BLaER1 treated with 17β-estradiol and CSF1 and Interleukin-3, amounts not matched to agents 10 nM and 100 nM (cell line): Measurements from ENCODE around the gene PDHX.

ENCODE experiments used
- H3K27ac ChIP-seq, 11 experiments: shearing (Covaris generic); formaldehyde crosslinking; 2 replicates each; pipeline ENCODE4 v1.8.1; 2022
- H3K27me3 ChIP-seq, 11 experiments: shearing (Covaris generic); formaldehyde crosslinking; 2 replicates each; pipeline ENCODE4 v1.8.1; 2022
- H3K36me3 ChIP-seq, 11 experiments: shearing (Covaris generic); formaldehyde crosslinking; 2 replicates each; pipeline ENCODE4 v1.8.1; 2022
- H3K4me1 ChIP-seq, 10 experiments: shearing (Covaris generic); formaldehyde crosslinking; 2 replicates each; pipeline ENCODE4 v1.8.1; 2022
- H3K4me2 ChIP-seq, 11 experiments: shearing (Covaris generic); formaldehyde crosslinking; 2 replicates each; pipeline ENCODE4 v1.8.1; 2022
- H3K4me3 ChIP-seq, 10 experiments: shearing (Covaris generic); formaldehyde crosslinking; 2 replicates each; pipeline ENCODE4 v1.8.1; 2022
- H3K9ac ChIP-seq, 11 experiments: shearing (Covaris generic); formaldehyde crosslinking; 2 replicates each; pipeline ENCODE4 v1.8.1; 2022
- H3K9me3 ChIP-seq, 11 experiments: shearing (Covaris generic); formaldehyde crosslinking; replicated peaks in 1 of 11; 2 replicates each; pipeline ENCODE4 v1.8.1; 2022
- H4K20me1 ChIP-seq, 11 experiments: shearing (Covaris generic); formaldehyde crosslinking; 2 replicates each; pipeline ENCODE4 v1.8.1; 2022
- Cebpa-rat ChIP-seq, 11 experiments: shearing (Covaris generic); IDR thresholded peaks; 2 replicates each; pipeline ENCODE4 v1.8.1; 2022

The PDHX gene

GRCh38 chr11:34929794-34930763, 13.7 kb downstream of the PDHX start:
- H4K20me1 ChIP-seq, result peaks cover 0 to 46% (median 15%) of the 10 kb centered on the region in 11 experiments; a peak in 10 of 22 replicates
- no peak for TF ChIP-seq Cebpa-rat (IDR thresholded peaks at IDR 0.05)

GRCh38 chr11:34936945-34937629, 20.7 kb downstream of the PDHX start:
- Histone ChIP-seq H3K9ac (no peak overlapping the region), H3K27me3 (no peaks in the 10 kb centered on the region), H3K36me3 (peaks cover 37 to 78% (median 59%) of the 10 kb centered on the region in 11 experiments), H3K27ac (no peak overlapping the region), H3K4me3 (no peak overlapping the region), H3K4me2 (no peak overlapping the region; a peak in 1 of 22 replicates), H3K9me3 (peaks cover 0 to 6% (median 5%) of the 10 kb centered on the region in 11 experiments; a peak in 4 of 22 replicates), H4K20me1 (peaks cover 0 to 3% (median 0%) of the 10 kb centered on the region in 11 experiments; a peak in 3 of 22 replicates), H3K4me1 (peaks cover 0 to 15% (median 0%) of the 10 kb centered on the region in 10 experiments; a peak in 3 of 20 replicates)
- TF ChIP-seq Cebpa-rat (IDR thresholded peaks at IDR 0.05), result no peak

More at GRCh38 chr11:34929794-34930763, 13.7 kb downstream of the PDHX start:
- no peak overlapping the region for H3K9ac ChIP-seq
- no peak overlapping the region for H3K27ac ChIP-seq
- H3K4me1 ChIP-seq, result peaks cover 0 to 48% (median 5%) of the 10 kb centered on the region in 10 experiments; a peak in 9 of 20 replicates
- no peaks in the 10 kb centered on the region for H3K9me3 ChIP-seq
- peaks cover 28 to 45% (median 36%) of the 10 kb centered on the region in 11 experiments for H3K36me3 ChIP-seq
- H3K4me2 ChIP-seq, result no peak overlapping the region
- H3K4me3 ChIP-seq, result no peak overlapping the region
- no peaks in the 10 kb centered on the region for H3K27me3 ChIP-seq

- Histone ChIP-seq H3K27me3 (no peaks in the 10 kb centered on the region), H3K9ac (no peak overlapping the region), H3K9me3 (peaks cover 5 to 14% (median 8%) of the 10 kb centered on the region in 11 experiments; a peak in 19 of 22 replicates), H4K20me1 (peaks cover 0 to 3% (median 0%) of the 10 kb centered on the region in 11 experiments; a peak in 3 of 22 replicates), H3K4me1 (peaks cover 0 to 15% (median 0%) of the 10 kb centered on the region in 10 experiments; a peak in 3 of 20 replicates), H3K4me2 (no peak overlapping the region), H3K4me3 (no peak overlapping the region), H3K36me3 (peaks cover 29 to 75% (median 58%) of the 10 kb centered on the region in 11 experiments), H3K27ac (no peak overlapping the region)
- no peak for TF ChIP-seq Cebpa-rat (IDR thresholded peaks at IDR 0.05)
Observed at GRCh38 chr11:34938611-34939010, 22.2 kb downstream of the PDHX start.

GRCh38 chr11:34940026-34940677, 23.7 kb downstream of the PDHX start:
- H3K4me1 ChIP-seq, result peaks cover 0 to 15% (median 0%) of the 10 kb centered on the region in 10 experiments; a peak in 3 of 20 replicates
- peaks cover 17 to 30% (median 23%) of the 10 kb centered on the region in 11 experiments for H3K9me3 ChIP-seq
- H3K27me3 ChIP-seq, result no peaks in the 10 kb centered on the region
- TF ChIP-seq Cebpa-rat (IDR thresholded peaks at IDR 0.05), result no peak
- no peak overlapping the region for H3K27ac ChIP-seq
- H3K9ac ChIP-seq, result no peak overlapping the region
- no peak overlapping the region for H3K4me3 ChIP-seq
- peaks cover 30 to 75% (median 57%) of the 10 kb centered on the region in 11 experiments for H3K36me3 ChIP-seq
- no peak overlapping the region for H3K4me2 ChIP-seq
- H4K20me1 ChIP-seq, result peaks cover 0 to 3% (median 0%) of the 10 kb centered on the region in 11 experiments; a peak in 3 of 22 replicates

GRCh38 chr11:34941688-34942087, 25.3 kb downstream of the PDHX start:
- Histone ChIP-seq H3K4me3 (no peak overlapping the region), H3K27me3 (no peaks in the 10 kb centered on the region), H3K9ac (no peak overlapping the region), H4K20me1 (no peaks in the 10 kb centered on the region; a peak in 3 of 22 replicates), H3K27ac (no peak overlapping the region), H3K36me3 (peaks cover 25 to 75% (median 53%) of the 10 kb centered on the region in 11 experiments), H3K4me2 (no peak overlapping the region), H3K9me3 (peaks cover 17 to 33% (median 25%) of the 10 kb centered on the region in 11 experiments), H3K4me1 (0 out of 20 replicates have a peak, but pooled peaks cover 0 to under 1% (median 0%) of the 10 kb centered on the region in 10 experiments)
- no peak for TF ChIP-seq Cebpa-rat (IDR thresholded peaks at IDR 0.05)

GRCh38 chr11:34944692-34945091, 28.3 kb downstream of the PDHX start:
- TF ChIP-seq Cebpa-rat (IDR thresholded peaks at IDR 0.05), result no peak
- H3K9me3 ChIP-seq, result peaks cover 17 to 33% (median 25%) of the 10 kb centered on the region in 11 experiments
- H3K4me3 ChIP-seq, result no peak overlapping the region
- no peaks in the 10 kb centered on the region for H3K4me1 ChIP-seq
- no peaks in the 10 kb centered on the region for H4K20me1 ChIP-seq
- peaks cover 40 to 86% (median 55%) of the 10 kb centered on the region in 11 experiments for H3K36me3 ChIP-seq
- no peak overlapping the region for H3K27ac ChIP-seq
- no peak overlapping the region for H3K9ac ChIP-seq
- no peak overlapping the region for H3K4me2 ChIP-seq
- no peaks in the 10 kb centered on the region for H3K27me3 ChIP-seq

GRCh38 chr11:34948696-34949095, 32.3 kb downstream of the PDHX start:
- Histone ChIP-seq H3K9ac (no peak overlapping the region), H3K4me3 (no peak overlapping the region), H3K27me3 (no peaks in the 10 kb centered on the region), H3K4me2 (no peak overlapping the region), H4K20me1 (no peaks in the 10 kb centered on the region), H3K9me3 (peaks cover 11 to 18% (median 16%) of the 10 kb centered on the region in 11 experiments), H3K36me3 (peaks cover 25 to 66% (median 34%) of the 10 kb centered on the region in 11 experiments), H3K4me1 (no peaks in the 10 kb centered on the region), H3K27ac (no peak overlapping the region)
- no peak for TF ChIP-seq Cebpa-rat (IDR thresholded peaks at IDR 0.05)

- TF ChIP-seq Cebpa-rat (IDR thresholded peaks at IDR 0.05), result no peak
- Histone ChIP-seq H4K20me1 (no peaks in the 10 kb centered on the region), H3K4me1 (peaks cover 0 to 8% (median 0%) of the 10 kb centered on the region in 10 experiments; a peak in 3 of 20 replicates)
Observed at GRCh38 chr11:34953955-34954354, 37.5 kb downstream of the PDHX start.

More at GRCh38 chr11:34953955-34954354, 37.5 kb downstream of the PDHX start:
- peaks cover 15 to 52% (median 39%) of the 10 kb centered on the region in 11 experiments for H3K36me3 ChIP-seq
- H3K4me3 ChIP-seq, result no peak overlapping the region
- H3K4me2 ChIP-seq, result no peak overlapping the region
- H3K27me3 ChIP-seq, result no peaks in the 10 kb centered on the region
- H3K27ac ChIP-seq, result no peak overlapping the region
- no peak overlapping the region for H3K9ac ChIP-seq
- no peaks in the 10 kb centered on the region; a peak in 2 of 22 replicates for H3K9me3 ChIP-seq
